Trophoblast cell (in vitro differentiated cells and primary cell): Measurements from ENCODE around the gene OR5AS1.
"Not testable (repeated sequence)": the region's sequence is repeated elsewhere in the genome, so short reads cannot be mapped to it uniquely, and the experiment has no call there.

ENCODE experiments used
- DNase-seq, 2 donors: peaks; one replicate each; pipeline ENCODE4 v3.0.0-alpha.2; 2016
- H2AFZ ChIP-seq: 2 replicates; pipeline ENCODE4 v1.6.1; 2013; ENCODE audit warnings: low read length, moderate library complexity, mild to moderate bottlenecking; ENCODE audit not compliant: insufficient read depth, poor library complexity
- H2AK5ac ChIP-seq: 2 replicates; pipeline ENCODE4 v1.6.1; 2013; ENCODE audit warnings: mild to moderate bottlenecking, low read length
- H2BK120ac ChIP-seq: 2 replicates; pipeline ENCODE4 v1.6.1; 2013; ENCODE audit warnings: low read length, mild to moderate bottlenecking, moderate library complexity; ENCODE audit not compliant: insufficient read depth, poor library complexity
- H2BK12ac ChIP-seq: 2 replicates; pipeline ENCODE4 v1.6.1; 2013; ENCODE audit warnings: mild to moderate bottlenecking, low read length, moderate library complexity
- H2BK5ac ChIP-seq: 2 replicates; pipeline ENCODE4 v1.6.1; 2013; ENCODE audit warnings: low read length, low read depth, moderate library complexity, mild to moderate bottlenecking; ENCODE audit not compliant: poor library complexity
- H3K14ac ChIP-seq: 2 replicates; pipeline ENCODE4 v1.6.1; 2013; ENCODE audit warnings: mild to moderate bottlenecking, low read length
- H3K18ac ChIP-seq: 2 replicates; pipeline ENCODE4 v1.6.1; 2013; ENCODE audit warnings: mild to moderate bottlenecking, low read length
- H3K23ac ChIP-seq: 2 replicates; pipeline ENCODE4 v1.6.1; 2013; ENCODE audit warnings: low read length
- H3K27ac ChIP-seq: 2 replicates; pipeline ENCODE4 v1.5.1; 2013; ENCODE audit warnings: low read depth, mild to moderate bottlenecking, inconsistent platforms, low read length, moderate library complexity
- H3K27me3 ChIP-seq: 2 replicates; pipeline ENCODE4 v1.6.1; 2013; ENCODE audit warnings: inconsistent platforms, mild to moderate bottlenecking, low read length, moderate library complexity; ENCODE audit not compliant: insufficient read depth
- H3K36me3 ChIP-seq, 2 experiments: 1 replicate in 1 of 2; 2 replicates in 1 of 2; pipeline ENCODE4 v1.6.1; 2013; ENCODE audit warnings: low read length in 2 of 2, mild to moderate bottlenecking in 2 of 2, moderate library complexity in 1 of 2; ENCODE audit not compliant: insufficient read depth in 2 of 2, control insufficient read depth in 1 of 2
- H3K4ac ChIP-seq: 2 replicates; pipeline ENCODE4 v1.6.1; 2013; ENCODE audit warnings: low read depth, mild to moderate bottlenecking, low read length, moderate library complexity
- H3K4me1 ChIP-seq, 2 experiments: 1 replicate in 1 of 2; 2 replicates in 1 of 2; pipeline ENCODE4 v1.6.1; 2013; ENCODE audit warnings: low read length in 2 of 2, mild to moderate bottlenecking in 2 of 2, moderate library complexity in 1 of 2; ENCODE audit not compliant: insufficient read depth in 2 of 2, control insufficient read depth in 1 of 2
- H3K4me2 ChIP-seq: 2 replicates; pipeline ENCODE4 v1.6.1; 2013; ENCODE audit warnings: inconsistent platforms, mild to moderate bottlenecking, low read length, moderate library complexity
- H3K4me3 ChIP-seq: 2 replicates; pipeline ENCODE4 v1.5.1; 2013; ENCODE audit warnings: mild to moderate bottlenecking, low read depth, low read length, inconsistent platforms
- H3K79me1 ChIP-seq: one replicate; pipeline ENCODE4 v1.6.1; 2013; ENCODE audit warnings: low read length
- H3K79me2 ChIP-seq: 2 replicates; pipeline ENCODE4 v1.6.1; 2013; ENCODE audit warnings: low read length, mild to moderate bottlenecking; ENCODE audit not compliant: control insufficient read depth, insufficient read depth, poor library complexity
- H3K9ac ChIP-seq: 2 replicates; pipeline ENCODE4 v1.6.1; 2013; ENCODE audit warnings: mild to moderate bottlenecking, low read length
- H3K9me3 ChIP-seq: 2 replicates; pipeline ENCODE4 v1.6.1; 2013; ENCODE audit warnings: low read depth, mild to moderate bottlenecking, control low read depth, inconsistent platforms, low read length; ENCODE audit not compliant: insufficient read depth
- H4K12ac ChIP-seq: 2 replicates; pipeline ENCODE4 v1.6.1; 2013; ENCODE audit warnings: low read depth, mild to moderate bottlenecking, low read length, moderate library complexity
- H4K8ac ChIP-seq: 2 replicates; pipeline ENCODE4 v1.6.1; 2013; ENCODE audit warnings: low read depth, mild to moderate bottlenecking, low read length, moderate library complexity
- H4K91ac ChIP-seq: one replicate; pipeline ENCODE4 v1.6.1; 2013; ENCODE audit warnings: low read depth, mild to moderate bottlenecking, low read length, moderate library complexity
- WGBS: extraction: QIAGEN DNeasy Blood & Tissue Kit; methylation state at CpG from one replicate; pipeline ENCODE4 v1.1.7; 2013; ENCODE audit warnings: missing lambda C conversion rate; ENCODE audit not compliant: insufficient read length, insufficient coverage; ENCODE audit errors: extremely low coverage; 5-methylcytosine and 5-hydroxymethylcytosine counted together

OR5AS1 gene

GRCh38 chr11:56045538-56045937 lies 18.1 kb downstream of the OR5AS1 start:
- Histone ChIP-seq H2BK12ac (no peak overlapping the region), H3K14ac (no peak overlapping the region), H2BK120ac (no peak overlapping the region), H3K4me1 (no peaks in the 10 kb centered on the region), H2AFZ (no peak overlapping the region), H3K4me3 (no peak overlapping the region), H3K18ac (no peak overlapping the region), H3K4me2 (no peak overlapping the region), H2BK5ac (no peak overlapping the region), H4K12ac (no peak overlapping the region), H3K4ac (no peak overlapping the region), H3K36me3 (no peaks in the 10 kb centered on the region), H4K91ac (no peak overlapping the region), H3K9me3 (no peaks in the 10 kb centered on the region), H3K9ac (no peak overlapping the region), H3K79me1 (no peaks in the 10 kb centered on the region), H2AK5ac (no peak overlapping the region), H3K27ac (no peak overlapping the region), H3K79me2 (no peaks in the 10 kb centered on the region), H3K27me3 (no peaks in the 10 kb centered on the region), H3K23ac (no peak overlapping the region), H4K8ac (no peak overlapping the region)
- no CpG with 5 or more reads among the region's 1 CpG for WGBS
- no peak for DNase-seq

GRCh38 chr11:56048480-56048879 lies 21.0 kb downstream of the OR5AS1 start:
- Histone ChIP-seq H4K8ac (no peak overlapping the region), H4K91ac (no peak overlapping the region), H2BK12ac (no peak overlapping the region), H3K23ac (no peak overlapping the region), H2AK5ac (no peak overlapping the region), H2AFZ (no peak overlapping the region), H3K4ac (no peak overlapping the region), H3K14ac (no peak overlapping the region), H3K18ac (no peak overlapping the region), H3K79me2 (no peaks in the 10 kb centered on the region), H2BK5ac (no peak overlapping the region), H3K4me1 (no peaks in the 10 kb centered on the region), H3K79me1 (no peaks in the 10 kb centered on the region), H4K12ac (no peak overlapping the region), H3K27me3 (no peaks in the 10 kb centered on the region), H2BK120ac (no peak overlapping the region), H3K4me2 (no peak overlapping the region), H3K27ac (no peak overlapping the region), H3K9me3 (no peaks in the 10 kb centered on the region), H3K36me3 (no peaks in the 10 kb centered on the region), H3K9ac (no peak overlapping the region), H3K4me3 (no peak overlapping the region)
- no peak for DNase-seq
- no CpG with 5 or more reads among the region's 4 CpGs for WGBS

GRCh38 chr11:56049487-56049886 lies 22.0 kb downstream of the OR5AS1 start:
- Histone ChIP-seq H3K4me1 (no peaks in the 10 kb centered on the region), H3K79me1 (no peaks in the 10 kb centered on the region), H4K91ac (no peak overlapping the region), H3K9ac (no peak overlapping the region), H3K4ac (no peak overlapping the region), H2BK5ac (no peak overlapping the region), H2BK12ac (no peak overlapping the region), H3K18ac (no peak overlapping the region), H3K27me3 (no peaks in the 10 kb centered on the region), H2AK5ac (no peak overlapping the region), H3K79me2 (no peaks in the 10 kb centered on the region), H3K27ac (no peak overlapping the region), H3K23ac (no peak overlapping the region), H3K9me3 (no peaks in the 10 kb centered on the region), H2BK120ac (no peak overlapping the region), H4K12ac (no peak overlapping the region), H3K14ac (no peak overlapping the region), H3K4me3 (no peak overlapping the region), H2AFZ (no peak overlapping the region), H4K8ac (no peak overlapping the region), H3K36me3 (no peaks in the 10 kb centered on the region), H3K4me2 (no peak overlapping the region)
- WGBS: no CpG with 5 or more reads among the region's 2 CpGs
- no peak for DNase-seq

- H3K36me3 ChIP-seq, H3K4me3 ChIP-seq, DNase-seq, H3K4me1 ChIP-seq, H3K14ac ChIP-seq, H2BK120ac ChIP-seq, H2AFZ ChIP-seq, H3K18ac ChIP-seq, H4K8ac ChIP-seq, H3K79me2 ChIP-seq, H2AK5ac ChIP-seq, H3K4me2 ChIP-seq, H3K23ac ChIP-seq, H3K27me3 ChIP-seq, H2BK12ac ChIP-seq, H3K27ac ChIP-seq, H3K4ac ChIP-seq, H4K12ac ChIP-seq, H3K9ac ChIP-seq, H3K9me3 ChIP-seq, H3K79me1 ChIP-seq, H4K91ac ChIP-seq, H2BK5ac ChIP-seq: not testable (repeated sequence)
- no CpG with 5 or more reads among the region's 4 CpGs for WGBS
Measured at GRCh38 chr11:56056366-56056765, 28.9 kb downstream of the OR5AS1 start.
